MCF 10A (cell line): ENCODE data around the gene AGAP1. TPM values are rescaled to one million over a fixed set of nuclear protein-coding genes. Genes with fewer than 3 reads are reported as not detected.

Source experiments
- BruUV-seq: library from RNA; stranded (reverse); fragments of 400-500 nt; replicated peaks from 2 replicates; lab custom pipeline; 2021; lab: Mats Ljungman, UMichigan
- CTCF ChIA-PET: fragments of 300-600 bp; sonication (Branson Sonifier 250); formaldehyde crosslinking; extraction: SDS; loops from one replicate; lab custom pipeline; 2021; ENCODE audit warnings: antibody characterized with exemption, inconsistent platforms; lab: Yijun Ruan, JAX
- POLR2A ChIA-PET: fragments of 300-600, 350-650 bp; sonication (Branson Sonifier 250); formaldehyde crosslinking; extraction: SDS; loops from one replicate; lab custom pipeline; 2020; ENCODE audit warnings: antibody characterized with exemption, inconsistent platforms; lab: Yijun Ruan, JAX
- DNase-seq: peaks from one replicate; pipeline ENCODE4 v3.0.0-alpha.2; 2018; ENCODE audit not compliant: unreplicated experiment
- H3K27ac Mint-ChIP-seq: one replicate; pipeline ENCODE4 v1.8.0; 2022; ENCODE audit warnings: mild to moderate bottlenecking, low read depth, mixed read lengths; ENCODE audit not compliant: unreplicated experiment
- H3K27me3 Mint-ChIP-seq: one replicate; pipeline ENCODE4 v1.8.0; 2022; ENCODE audit warnings: mixed read lengths; ENCODE audit not compliant: insufficient read depth, unreplicated experiment
- H3K36me3 Mint-ChIP-seq: one replicate; pipeline ENCODE4 v1.8.0; 2022; ENCODE audit warnings: mild to moderate bottlenecking, moderate library complexity, mixed read lengths; ENCODE audit not compliant: insufficient read depth, unreplicated experiment
- H3K4me1 Mint-ChIP-seq: one replicate; pipeline ENCODE4 v1.8.0; 2022; ENCODE audit warnings: mixed read lengths; ENCODE audit not compliant: insufficient read depth, unreplicated experiment
- H3K4me3 Mint-ChIP-seq: one replicate; pipeline ENCODE4 v1.8.0; 2022; ENCODE audit warnings: mild to moderate bottlenecking, moderate library complexity, mixed read lengths; ENCODE audit not compliant: unreplicated experiment
- H3K9me3 Mint-ChIP-seq: one replicate; pipeline ENCODE4 v1.8.0; 2022; ENCODE audit warnings: mixed read lengths; ENCODE audit not compliant: unreplicated experiment
- intact Hi-C: fragments of 100-400 bp; cut with micrococcal nuclease; formaldehyde crosslinking; loops from 2 replicates; pipeline ENCODE4 v1.14.1; 2022
- total RNA-seq: library from RNA; stranded (reverse); gene quantifications from 2 replicates; pipeline ENCODE4 v1.2.3, GENCODE V29; 2022
- TF ChIP-seq, protein P1 (sequence below): fragments of 200-600 bp; IDR thresholded peaks from one replicate; pipeline ENCODE4 v1.8.0; 2022; ENCODE audit warnings: antibody characterized with exemption, mild to moderate bottlenecking; ENCODE audit not compliant: unreplicated experiment

Gene AGAP1
- total RNA-seq, 1 experiment from 2014 or later, result 41.3 TPM

DNA sequence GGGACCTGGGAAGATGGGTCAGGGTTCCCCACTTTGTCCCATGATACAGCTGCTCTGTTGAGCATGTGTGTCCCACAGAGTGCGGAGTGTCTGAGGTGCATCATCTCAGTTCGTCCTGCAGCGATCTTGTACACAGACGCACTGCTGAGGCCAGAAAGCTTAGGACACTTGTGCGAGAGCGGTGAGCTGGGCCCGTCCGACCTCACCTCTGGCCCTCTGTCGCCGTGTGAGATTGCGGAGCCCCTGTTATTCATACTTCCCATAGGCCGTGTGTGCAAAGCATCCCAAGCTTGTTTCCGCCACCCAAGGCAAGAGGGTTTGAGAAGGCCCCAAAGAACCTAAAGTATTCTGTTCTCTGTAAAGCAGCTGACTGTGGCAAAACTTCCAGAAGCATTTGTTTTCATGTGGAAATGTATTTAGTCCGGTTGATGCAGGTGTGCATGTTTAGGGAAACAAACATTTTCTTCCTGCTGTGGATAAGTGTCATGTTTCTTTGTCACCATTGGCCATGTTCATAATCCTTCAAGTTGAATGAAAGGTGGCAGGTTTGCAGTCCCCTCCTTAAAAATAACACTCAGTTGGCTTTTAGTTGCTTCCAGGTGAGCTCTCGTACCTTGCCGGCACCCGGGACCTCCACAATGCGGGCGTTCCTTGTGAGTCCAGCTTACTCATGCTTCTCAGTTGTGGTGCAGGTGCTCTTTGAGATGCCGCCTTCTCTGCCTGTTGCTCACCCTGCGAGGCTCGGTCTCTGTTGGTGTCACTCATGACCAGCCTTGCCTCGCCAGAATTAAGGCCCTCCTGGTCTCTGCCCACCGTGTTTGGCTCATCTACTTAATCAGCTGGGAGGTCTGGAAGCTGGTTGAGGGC is 5.3 kb downstream of the AGAP1 start:
- H3K4me3 Mint-ChIP-seq, result no peak overlapping the region
- BruUV-seq, result no TSS peak
- H3K9me3 Mint-ChIP-seq, result no peaks in the 10 kb centered on the region
- ChIA-PET CTCF (interaction anchor here (0.6 to 2.1 kb wide), 5 partner anchors 29 to 363 kb away, joined by 3 to 7 read pairs (median 3); no protein-coding TSS in a partner anchor), POLR2A (interaction anchor here (1.1 kb wide), 1 partner anchor 93 kb away, joined by 4 read pairs; no protein-coding TSS in a partner anchor)
- peaks cover 33% of the 10 kb centered on the region for H3K4me1 Mint-ChIP-seq
- TF ChIP-seq, protein P1, sequence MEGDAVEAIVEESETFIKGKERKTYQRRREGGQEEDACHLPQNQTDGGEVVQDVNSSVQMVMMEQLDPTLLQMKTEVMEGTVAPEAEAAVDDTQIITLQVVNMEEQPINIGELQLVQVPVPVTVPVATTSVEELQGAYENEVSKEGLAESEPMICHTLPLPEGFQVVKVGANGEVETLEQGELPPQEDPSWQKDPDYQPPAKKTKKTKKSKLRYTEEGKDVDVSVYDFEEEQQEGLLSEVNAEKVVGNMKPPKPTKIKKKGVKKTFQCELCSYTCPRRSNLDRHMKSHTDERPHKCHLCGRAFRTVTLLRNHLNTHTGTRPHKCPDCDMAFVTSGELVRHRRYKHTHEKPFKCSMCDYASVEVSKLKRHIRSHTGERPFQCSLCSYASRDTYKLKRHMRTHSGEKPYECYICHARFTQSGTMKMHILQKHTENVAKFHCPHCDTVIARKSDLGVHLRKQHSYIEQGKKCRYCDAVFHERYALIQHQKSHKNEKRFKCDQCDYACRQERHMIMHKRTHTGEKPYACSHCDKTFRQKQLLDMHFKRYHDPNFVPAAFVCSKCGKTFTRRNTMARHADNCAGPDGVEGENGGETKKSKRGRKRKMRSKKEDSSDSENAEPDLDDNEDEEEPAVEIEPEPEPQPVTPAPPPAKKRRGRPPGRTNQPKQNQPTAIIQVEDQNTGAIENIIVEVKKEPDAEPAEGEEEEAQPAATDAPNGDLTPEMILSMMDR, result no peak
- H3K27me3 Mint-ChIP-seq, result no peaks in the 10 kb centered on the region
- no peak for DNase-seq
- no peaks in the 10 kb centered on the region for H3K36me3 Mint-ChIP-seq
- intact Hi-C loops, result loop anchor here (5.0 to 10.0 kb wide), 2 partner anchors 53 to 176 kb away; no protein-coding TSS in a partner anchor
- H3K27ac Mint-ChIP-seq, result no peak overlapping the region

DNA sequence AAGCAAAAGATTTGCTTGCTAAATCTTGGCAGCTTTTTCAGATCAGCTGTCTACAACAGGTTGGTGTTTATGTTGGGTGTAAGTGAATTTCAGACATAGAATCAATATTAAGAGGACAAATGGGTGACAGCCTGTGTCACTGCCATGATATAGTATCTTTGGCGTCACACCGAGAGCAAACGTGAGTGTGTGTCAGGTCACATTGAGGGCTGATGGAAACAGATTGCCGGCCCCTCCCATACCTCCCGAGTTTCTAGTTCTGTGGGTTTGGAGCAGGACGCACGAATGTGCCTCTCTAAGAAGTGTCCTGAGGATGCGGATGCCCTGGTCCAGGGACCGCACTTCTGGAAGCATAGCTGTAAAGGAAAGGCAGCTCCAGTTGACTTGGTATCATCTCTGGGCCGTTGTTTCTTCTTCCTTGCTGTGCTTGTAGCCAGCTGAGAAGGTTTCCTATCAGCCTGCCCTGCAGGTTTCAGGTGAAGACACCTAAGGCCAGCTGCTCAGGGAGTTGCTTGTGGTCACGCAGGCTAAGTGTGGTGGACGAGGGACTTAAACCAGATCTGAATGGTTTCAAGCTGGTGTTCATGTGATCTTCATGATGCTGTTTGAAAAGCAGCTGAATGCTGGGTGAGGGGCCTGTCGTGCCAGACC is 6.4 kb downstream of the AGAP1 start:
- Mint-ChIP-seq H3K27me3 (no peaks in the 10 kb centered on the region), H3K4me1 (peaks cover 35% of the 10 kb centered on the region), H3K4me3 (peak overlapping the region; percentile 38), H3K27ac (no peak overlapping the region), H3K9me3 (no peaks in the 10 kb centered on the region), H3K36me3 (no peaks in the 10 kb centered on the region)
- no TSS peak for BruUV-seq
- intact Hi-C loops, result no loop called here
- ChIA-PET POLR2A (interaction anchor here (0.5 kb wide), 1 partner anchor 682 kb away, joined by 3 read pairs; no protein-coding TSS in a partner anchor), CTCF (interaction anchor here (0.6 to 1.4 kb wide), 3 partner anchors 95 to 343 kb away, joined by 3 to 4 read pairs (median 3); no protein-coding TSS in a partner anchor)
- no peak for DNase-seq
- TF ChIP-seq, protein P1, result no peak

DNA sequence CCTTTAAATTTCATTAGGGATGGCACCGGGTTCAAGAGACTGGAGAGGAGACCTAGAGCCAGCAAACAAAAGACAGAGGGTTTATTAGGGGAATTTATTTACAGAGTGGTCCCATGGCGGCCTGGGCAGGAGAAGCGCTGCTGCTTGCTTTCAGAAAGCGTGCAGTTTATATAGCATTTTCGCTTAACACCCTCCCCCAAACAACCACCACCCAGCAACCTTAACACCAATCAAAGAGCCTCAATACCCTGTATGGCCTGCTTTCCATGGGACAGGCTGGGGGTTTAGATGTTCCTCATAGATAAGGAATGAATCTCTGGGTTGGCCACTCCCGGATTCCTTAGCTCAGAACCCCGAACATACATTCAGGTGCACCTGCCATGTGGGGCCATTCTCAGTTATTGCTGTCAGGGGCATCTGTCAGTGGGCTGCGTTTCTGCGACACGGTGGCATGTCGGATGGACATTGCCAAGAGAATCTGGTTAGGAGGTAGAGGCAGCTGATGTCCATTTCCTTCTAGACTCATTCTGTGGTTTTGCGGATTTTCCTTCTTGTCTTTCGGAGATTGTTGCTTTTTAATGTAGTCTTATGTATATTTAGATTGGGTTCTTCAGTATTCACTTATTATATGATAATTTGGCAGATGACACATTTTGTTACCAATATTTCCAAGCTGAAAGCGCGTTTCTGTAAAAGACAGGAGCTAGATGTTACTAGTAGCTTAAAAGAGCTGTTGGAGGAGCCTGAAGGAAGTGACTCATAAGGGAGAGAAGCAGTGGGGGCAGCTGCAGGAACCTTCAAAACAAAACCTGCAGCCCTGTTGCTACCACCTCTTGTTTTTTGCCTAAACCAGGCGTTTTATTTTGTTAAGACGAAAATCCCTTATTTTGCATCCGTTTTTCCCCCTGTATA is 7.2 kb downstream of the AGAP1 start:
- Mint-ChIP-seq H3K36me3 (no peaks in the 10 kb centered on the region), H3K27me3 (no peaks in the 10 kb centered on the region), H3K9me3 (no peaks in the 10 kb centered on the region), H3K27ac (peak overlapping the region; percentile 51), H3K4me1 (peaks cover 31% of the 10 kb centered on the region), H3K4me3 (peak overlapping the region; percentile 38)
- DNase-seq, result peak; percentile 62
- BruUV-seq, result no TSS peak
- POLR2A ChIA-PET, result interaction anchor here (1.2 to 1.3 kb wide), 2 partner anchors 10 to 247 kb away, joined by 6 to 9 read pairs; no protein-coding TSS in a partner anchor
- intact Hi-C loops, result no loop called here
- CTCF ChIA-PET, result interaction anchor here (0.5 to 1.4 kb wide), 5 partner anchors 17 to 390 kb away, joined by 3 to 5 read pairs (median 3); no protein-coding TSS in a partner anchor
- TF ChIP-seq, protein P1, result no peak
